ENCODE measurements around the gene NDUFB1.

The NDUFB1 gene

GRCh38 chr14:92103363-92103989 is 18.0 kb downstream of the NDUFB1 start:
- DNase-seq (ENCODE audit: low read depth), result no peak
- in situ Hi-C loops (cut with HindIII; ENCODE audit: low sequenced_read_pairs), result no loop called here
- H3K4me3 ChIP-seq (ENCODE audit: low read depth, low read length), result no peak overlapping the region
- no peak for TF ChIP-seq CTCF (IDR thresholded peaks at IDR 0.05; ENCODE audit: low read depth, low read length, missing control alignments)

- TF ChIP-seq CTCF (IDR thresholded peaks at IDR 0.05; ENCODE audit: low read depth, low read length, missing control alignments), result no peak
- DNase-seq (ENCODE audit: low read depth), result no peak
- in situ Hi-C loops (cut with HindIII; ENCODE audit: low sequenced_read_pairs), result no loop called here
- H3K4me3 ChIP-seq (ENCODE audit: low read depth, low read length), result no peak overlapping the region
Measured at GRCh38 chr14:92099802-92100201, 21.7 kb downstream of the NDUFB1 start.

- H3K4me3 ChIP-seq (ENCODE audit: low read depth, low read length), result no peak overlapping the region
- TF ChIP-seq CTCF (IDR thresholded peaks at IDR 0.05; ENCODE audit: low read depth, low read length, missing control alignments), result peak; percentile 8
- DNase-seq (ENCODE audit: low read depth), result no peak
- in situ Hi-C loops (cut with HindIII; ENCODE audit: low sequenced_read_pairs), result no loop called here
Measured at GRCh38 chr14:92093320-92093719, 28.2 kb downstream of the NDUFB1 start.

- DNase-seq (ENCODE audit: low read depth), result no peak
- no peak overlapping the region for H3K4me3 ChIP-seq (ENCODE audit: low read depth, low read length)
- in situ Hi-C loops (cut with HindIII; ENCODE audit: low sequenced_read_pairs), result no loop called here
- TF ChIP-seq CTCF (IDR thresholded peaks at IDR 0.05; ENCODE audit: low read depth, low read length, missing control alignments), result no peak
Measured at GRCh38 chr14:92088494-92088893, 33.0 kb downstream of the NDUFB1 start.

- no peak overlapping the region for H3K4me3 ChIP-seq (ENCODE audit: low read depth, low read length)
- in situ Hi-C loops (cut with HindIII; ENCODE audit: low sequenced_read_pairs), result no loop called here
- DNase-seq (ENCODE audit: low read depth), result no peak
- TF ChIP-seq CTCF (IDR thresholded peaks at IDR 0.05; ENCODE audit: low read depth, low read length, missing control alignments), result no peak
Measured at GRCh38 chr14:92074555-92074954, 47.0 kb downstream of the NDUFB1 start.

All from astrocyte of the cerebellum (primary cell).